Measurements from ENCODE around the gene FSTL4. TPM values are rescaled to one million over a fixed set of nuclear protein-coding genes. Genes with fewer than 3 reads are reported as not detected.
A peak's percentile ranks its signal among the peaks of the same experiment; 100 is the strongest.

FSTL4 gene
- total and polyA plus RNA-seq, 4 donors = 0.08 to 1.4 (median 0.31) TPM

DNA sequence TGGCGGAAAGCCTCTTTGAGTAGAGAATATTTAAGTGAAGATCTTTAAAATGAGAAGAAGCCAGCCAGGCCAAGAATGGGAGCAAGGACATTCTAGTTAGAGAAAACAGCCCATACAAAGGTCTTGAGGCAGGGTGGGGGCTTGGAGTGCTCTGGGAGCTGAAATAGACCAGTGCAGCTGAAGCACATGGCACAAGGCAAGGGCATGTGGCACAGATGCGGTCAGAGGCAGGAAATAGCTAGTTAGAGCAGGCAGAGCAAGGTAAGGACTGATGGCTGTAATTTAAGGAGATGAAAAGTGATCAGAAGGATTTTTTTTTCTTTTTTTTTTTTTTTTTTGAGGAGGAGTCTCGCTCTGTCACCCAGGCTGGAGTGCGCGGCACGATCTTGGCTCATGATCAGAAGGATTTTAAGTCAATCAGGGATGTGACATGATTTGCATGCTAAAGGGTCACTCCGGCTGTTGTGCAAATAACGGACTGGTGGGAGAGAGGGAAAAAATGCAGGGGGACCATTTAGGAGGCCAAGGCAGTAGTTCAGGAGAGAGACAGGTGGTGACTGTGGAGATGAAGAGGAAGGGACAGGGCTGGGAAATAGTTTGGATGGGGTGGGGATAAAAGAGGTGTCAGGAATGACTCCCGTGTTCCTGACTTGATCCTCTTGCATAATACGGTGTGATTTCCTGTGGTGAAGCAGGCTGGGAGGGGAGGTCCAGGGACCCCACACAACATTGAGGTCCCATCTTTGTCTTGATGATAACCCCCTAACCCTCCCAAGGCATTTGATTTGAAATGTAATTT, 352.9 kb downstream of the FSTL4 start:
- Histone ChIP-seq H3K4me1 (ENCODE audit: control insufficient read depth in 5 of 5, insufficient read depth in 5 of 5, low read length in 5 of 5) (peaks cover 0 to 8% (median 0%) of the 10 kb centered on the region in 5 donors), H3K27me3 (ENCODE audit: control insufficient read depth in 3 of 3, insufficient read depth in 3 of 3, low read length in 2 of 3) (no peaks in the 10 kb centered on the region), H3K9me3 (ENCODE audit: control insufficient read depth in 4 of 4, insufficient read depth in 3 of 4, low read length in 3 of 4) (peaks cover 0 to 1% (median 0%) of the 10 kb centered on the region in 4 donors), H3K36me3 (ENCODE audit: control insufficient read depth in 4 of 4, insufficient read depth in 4 of 4, low read length in 4 of 4) (no peaks in the 10 kb centered on the region), H3K4me3 (no peak overlapping the region), H3K27ac (ENCODE audit: low read depth in 1 of 2, low read length in 1 of 2) (no peak overlapping the region), H3K9ac (ENCODE audit: insufficient read depth in 1 of 2, low read length in 2 of 2) (no peak overlapping the region)
- peak; percentile 35 to 55 (median 40) for DNase-seq
- TF ChIP-seq, protein P1, sequence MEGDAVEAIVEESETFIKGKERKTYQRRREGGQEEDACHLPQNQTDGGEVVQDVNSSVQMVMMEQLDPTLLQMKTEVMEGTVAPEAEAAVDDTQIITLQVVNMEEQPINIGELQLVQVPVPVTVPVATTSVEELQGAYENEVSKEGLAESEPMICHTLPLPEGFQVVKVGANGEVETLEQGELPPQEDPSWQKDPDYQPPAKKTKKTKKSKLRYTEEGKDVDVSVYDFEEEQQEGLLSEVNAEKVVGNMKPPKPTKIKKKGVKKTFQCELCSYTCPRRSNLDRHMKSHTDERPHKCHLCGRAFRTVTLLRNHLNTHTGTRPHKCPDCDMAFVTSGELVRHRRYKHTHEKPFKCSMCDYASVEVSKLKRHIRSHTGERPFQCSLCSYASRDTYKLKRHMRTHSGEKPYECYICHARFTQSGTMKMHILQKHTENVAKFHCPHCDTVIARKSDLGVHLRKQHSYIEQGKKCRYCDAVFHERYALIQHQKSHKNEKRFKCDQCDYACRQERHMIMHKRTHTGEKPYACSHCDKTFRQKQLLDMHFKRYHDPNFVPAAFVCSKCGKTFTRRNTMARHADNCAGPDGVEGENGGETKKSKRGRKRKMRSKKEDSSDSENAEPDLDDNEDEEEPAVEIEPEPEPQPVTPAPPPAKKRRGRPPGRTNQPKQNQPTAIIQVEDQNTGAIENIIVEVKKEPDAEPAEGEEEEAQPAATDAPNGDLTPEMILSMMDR (IDR thresholded peaks at IDR 0.05; ENCODE audit: control extremely low read depth, extremely low read depth) = no peak
- 55 to 68% methylated on average over 10 of the region's 10 CpGs for WGBS, 2 donors
- ATAC-seq (ENCODE audit: insufficient read depth, low FRiP score) = no peak

DNA sequence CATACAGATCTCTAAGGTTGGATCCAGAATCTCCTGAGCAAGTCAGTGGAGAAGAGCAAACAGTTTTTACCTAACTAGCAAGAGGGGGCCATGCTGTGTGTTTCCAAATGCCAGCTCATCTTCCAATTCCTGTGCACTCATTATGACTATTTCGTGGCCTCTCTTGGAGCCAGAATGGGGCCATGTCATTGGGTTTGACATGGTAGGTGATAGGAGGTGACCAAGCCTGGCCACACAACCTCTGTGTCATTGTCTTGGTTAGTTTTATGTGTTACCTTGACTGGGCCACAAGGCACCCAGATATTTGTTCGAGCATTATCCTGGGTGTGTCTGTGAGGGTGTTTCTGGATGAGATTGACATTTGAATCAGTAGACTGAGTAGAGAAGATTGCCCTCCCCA, 354.4 kb downstream of the FSTL4 start:
- TF ChIP-seq, protein P1 (IDR thresholded peaks at IDR 0.05; ENCODE audit: control extremely low read depth, extremely low read depth) = no peak
- Histone ChIP-seq H3K27me3 (ENCODE audit: control insufficient read depth in 3 of 3, insufficient read depth in 3 of 3, low read length in 2 of 3) (no peaks in the 10 kb centered on the region), H3K27ac (ENCODE audit: low read depth in 1 of 2, low read length in 1 of 2) (no peak overlapping the region), H3K9me3 (ENCODE audit: control insufficient read depth in 4 of 4, insufficient read depth in 3 of 4, low read length in 3 of 4) (no peaks in the 10 kb centered on the region), H3K4me3 (no peak overlapping the region), H3K36me3 (ENCODE audit: control insufficient read depth in 4 of 4, insufficient read depth in 4 of 4, low read length in 4 of 4) (no peaks in the 10 kb centered on the region), H3K9ac (ENCODE audit: insufficient read depth in 1 of 2, low read length in 2 of 2) (no peak overlapping the region), H3K4me1 (ENCODE audit: control insufficient read depth in 5 of 5, insufficient read depth in 5 of 5, low read length in 5 of 5) (peaks cover 0 to 8% (median 0%) of the 10 kb centered on the region in 5 donors)
- DNase-seq (no peak), ATAC-seq (ENCODE audit: insufficient read depth, low FRiP score) (no peak)
- 89 to 94% methylated on average over 2 of the region's 2 CpGs for WGBS, 2 donors

DNA sequence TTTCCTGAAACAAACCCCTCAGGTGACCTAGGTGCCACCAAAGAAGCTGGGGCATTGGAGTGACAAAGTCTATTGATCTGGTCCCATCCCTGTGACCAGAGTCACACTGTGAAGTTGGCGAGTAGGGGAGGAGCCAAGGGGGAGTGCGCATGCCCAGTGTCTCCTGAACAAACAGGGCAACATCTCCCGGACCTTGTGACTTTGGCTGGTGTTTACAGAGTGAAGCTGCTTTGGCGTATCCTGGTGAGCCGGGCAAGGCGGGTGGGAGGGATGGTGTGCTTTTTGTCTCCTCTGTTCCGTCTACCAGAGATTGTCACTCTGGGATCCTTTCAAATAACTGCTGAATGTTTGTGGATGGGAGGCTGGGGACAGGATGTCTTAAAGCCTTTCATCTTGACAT, 356.1 kb downstream of the FSTL4 start:
- WGBS, 2 donors = 90 to 91% methylated on average over 7 of the region's 7 CpGs
- TF ChIP-seq, protein P1 (IDR thresholded peaks at IDR 0.05; ENCODE audit: control extremely low read depth, extremely low read depth) = no peak
- Histone ChIP-seq H3K4me1 (ENCODE audit: control insufficient read depth in 5 of 5, insufficient read depth in 5 of 5, low read length in 5 of 5) (peaks cover 0 to 8% (median 0%) of the 10 kb centered on the region in 5 donors), H3K4me3 (no peak overlapping the region), H3K27me3 (ENCODE audit: control insufficient read depth in 3 of 3, insufficient read depth in 3 of 3, low read length in 2 of 3) (no peaks in the 10 kb centered on the region), H3K9ac (ENCODE audit: insufficient read depth in 1 of 2, low read length in 2 of 2) (no peak overlapping the region), H3K27ac (ENCODE audit: low read depth in 1 of 2, low read length in 1 of 2) (no peak overlapping the region), H3K36me3 (ENCODE audit: control insufficient read depth in 4 of 4, insufficient read depth in 4 of 4, low read length in 4 of 4) (no peaks in the 10 kb centered on the region), H3K9me3 (ENCODE audit: control insufficient read depth in 4 of 4, insufficient read depth in 3 of 4, low read length in 3 of 4) (no peaks in the 10 kb centered on the region)
- ATAC-seq (ENCODE audit: insufficient read depth, low FRiP score) (no peak), DNase-seq (no peak)
